Activated CD8-positive, alpha-beta T cell treated with anti-CD3 and anti-CD28 coated beads for 36 hours (primary cell): ENCODE measurements around the gene PRKAB2. TPM values are rescaled to one million over a fixed set of nuclear protein-coding genes. Genes with fewer than 3 reads are reported as not detected.

Source experiments
- ATAC-seq: fragments of 200-7000 bp; cut with Tn5 transposase; one replicate; pipeline ENCODE4 v1.10.0; 2021; ENCODE audit warnings: mild to moderate bottlenecking, moderate library complexity
- CTCF ChIA-PET: fragments of 350-600 bp; sonication (Branson Sonifier 250); formaldehyde crosslinking; loops from one replicate; lab custom pipeline; 2021; ENCODE audit warnings: antibody characterized with exemption; lab: Charles Lee
- POLR2A ChIA-PET: fragments of 350-600 bp; sonication (Branson Sonifier 250); formaldehyde crosslinking; loops from one replicate; lab custom pipeline; 2021; ENCODE audit warnings: antibody characterized with exemption; lab: Charles Lee
- DNase-seq: peaks from one replicate; pipeline ENCODE4 v3.0.0-alpha.2; 2020
- H3K27ac Mint-ChIP-seq: one replicate; pipeline ENCODE4 v1.8.0; 2021; ENCODE audit warnings: mild to moderate bottlenecking, mixed read lengths
- H3K27me3 Mint-ChIP-seq: one replicate; pipeline ENCODE4 v1.8.0; 2021; ENCODE audit warnings: mixed read lengths
- H3K36me3 Mint-ChIP-seq: one replicate; pipeline ENCODE4 v1.8.0; 2021; ENCODE audit warnings: low read depth, mixed read lengths
- H3K4me1 Mint-ChIP-seq: one replicate; pipeline ENCODE4 v1.8.0; 2021; ENCODE audit warnings: low read depth, mixed read lengths
- H3K4me3 Mint-ChIP-seq: one replicate; pipeline ENCODE4 v1.8.0; 2021; ENCODE audit warnings: mild to moderate bottlenecking, moderate library complexity, mixed read lengths
- H3K9me3 Mint-ChIP-seq: one replicate; pipeline ENCODE4 v1.8.0; 2021; ENCODE audit warnings: mixed read lengths
- intact Hi-C: fragments of 100-400 bp; cut with micrococcal nuclease; formaldehyde crosslinking; loops from one replicate; pipeline ENCODE4 v1.10.0; 2022
- total RNA-seq, 2 experiments: library from RNA; stranded (reverse); gene quantifications; one replicate each; pipeline ENCODE4 v1.2.3, GENCODE V29; 2021
- TF ChIP-seq, protein P1 (sequence below): fragments of 200-600 bp; IDR thresholded peaks from one replicate; pipeline ENCODE4 v1.8.0; 2022; ENCODE audit warnings: antibody characterized with exemption, mild to moderate bottlenecking

PRKAB2 gene, protein sequence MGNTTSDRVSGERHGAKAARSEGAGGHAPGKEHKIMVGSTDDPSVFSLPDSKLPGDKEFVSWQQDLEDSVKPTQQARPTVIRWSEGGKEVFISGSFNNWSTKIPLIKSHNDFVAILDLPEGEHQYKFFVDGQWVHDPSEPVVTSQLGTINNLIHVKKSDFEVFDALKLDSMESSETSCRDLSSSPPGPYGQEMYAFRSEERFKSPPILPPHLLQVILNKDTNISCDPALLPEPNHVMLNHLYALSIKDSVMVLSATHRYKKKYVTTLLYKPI
- 1 to 10 TPM; 5.8 to 6.4 TPM for total RNA-seq

DNA sequence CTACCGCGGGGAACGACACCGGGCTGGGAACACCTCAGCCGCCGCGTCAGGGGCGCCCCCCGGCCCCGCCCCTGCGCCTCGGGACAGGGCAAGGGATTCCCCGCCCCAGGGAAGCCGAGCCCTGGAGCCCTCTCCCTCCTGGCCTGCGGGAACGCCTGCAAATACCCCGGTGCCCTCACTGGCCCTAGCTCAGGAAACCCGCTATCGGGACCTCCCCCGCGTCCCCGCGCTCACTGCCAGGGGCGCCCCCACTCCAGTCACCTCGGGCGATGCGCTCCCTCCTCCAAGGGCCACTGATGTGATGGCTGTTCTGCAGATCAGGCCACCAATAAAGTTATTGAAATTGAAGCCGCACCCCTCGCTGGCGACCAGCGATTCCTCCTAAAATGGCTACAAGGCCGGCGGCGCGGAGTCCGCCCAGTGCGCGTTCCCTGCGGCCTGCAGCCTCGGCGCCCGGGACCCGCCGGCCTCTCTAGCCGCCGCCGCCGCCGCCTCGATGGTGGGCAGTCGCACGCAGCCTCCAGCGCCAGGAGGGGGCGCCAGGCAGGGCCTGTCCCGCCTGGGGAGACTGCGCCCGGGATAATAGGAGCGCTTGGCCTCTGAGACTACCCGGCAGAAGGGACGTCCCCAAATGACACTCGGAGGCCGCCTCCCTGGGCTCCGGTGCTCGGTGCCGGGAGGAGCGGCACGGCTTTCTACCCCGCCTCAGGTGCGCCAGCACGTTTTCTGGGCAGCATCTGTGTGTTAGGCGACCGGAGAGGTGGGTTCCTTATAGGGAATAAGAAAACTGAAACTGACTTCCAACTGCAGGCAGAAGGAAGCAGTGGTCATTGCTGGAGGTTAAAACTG, at the start of gene PRKAB2:
Gene PRKAB2, minus strand, starts transcription at position 303 of the 849 bp plus-strand sequence. CDS start 326 bp downstream, outside the sequence.
- H3K27me3 Mint-ChIP-seq, result no peaks in the 10 kb centered on the region
- DNase-seq, result peak; percentile 94
- peak; percentile 89 for ATAC-seq
- intact Hi-C loops, result loop anchor here (2.0 to 5.0 kb wide), 2 partner anchors 55 to 70 kb away; partner anchors contain the start of genes CHD1L and FMO5
- peaks cover 5% of the 10 kb centered on the region for H3K9me3 Mint-ChIP-seq
- peaks cover 19% of the 10 kb centered on the region for H3K36me3 Mint-ChIP-seq
- TF ChIP-seq, protein P1, sequence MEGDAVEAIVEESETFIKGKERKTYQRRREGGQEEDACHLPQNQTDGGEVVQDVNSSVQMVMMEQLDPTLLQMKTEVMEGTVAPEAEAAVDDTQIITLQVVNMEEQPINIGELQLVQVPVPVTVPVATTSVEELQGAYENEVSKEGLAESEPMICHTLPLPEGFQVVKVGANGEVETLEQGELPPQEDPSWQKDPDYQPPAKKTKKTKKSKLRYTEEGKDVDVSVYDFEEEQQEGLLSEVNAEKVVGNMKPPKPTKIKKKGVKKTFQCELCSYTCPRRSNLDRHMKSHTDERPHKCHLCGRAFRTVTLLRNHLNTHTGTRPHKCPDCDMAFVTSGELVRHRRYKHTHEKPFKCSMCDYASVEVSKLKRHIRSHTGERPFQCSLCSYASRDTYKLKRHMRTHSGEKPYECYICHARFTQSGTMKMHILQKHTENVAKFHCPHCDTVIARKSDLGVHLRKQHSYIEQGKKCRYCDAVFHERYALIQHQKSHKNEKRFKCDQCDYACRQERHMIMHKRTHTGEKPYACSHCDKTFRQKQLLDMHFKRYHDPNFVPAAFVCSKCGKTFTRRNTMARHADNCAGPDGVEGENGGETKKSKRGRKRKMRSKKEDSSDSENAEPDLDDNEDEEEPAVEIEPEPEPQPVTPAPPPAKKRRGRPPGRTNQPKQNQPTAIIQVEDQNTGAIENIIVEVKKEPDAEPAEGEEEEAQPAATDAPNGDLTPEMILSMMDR, result peak; percentile 73
- CTCF ChIA-PET, result interaction anchor here (0.8 to 6.6 kb wide), 5 partner anchors 10 to 71 kb away, joined by 3 to 80 read pairs (median 4); partner anchors contain the start of gene CHD1L
- H3K4me1 Mint-ChIP-seq, result peaks cover 38% of the 10 kb centered on the region
- H3K4me3 Mint-ChIP-seq, result peak within 1 kb of the TSS; percentile 98
- POLR2A ChIA-PET, result interaction anchor here (0.8 to 7.1 kb wide), 8 partner anchors 10 to 216 kb away, joined by 3 to 76 read pairs (median 4); partner anchors contain the start of gene CHD1L
- H3K27ac Mint-ChIP-seq, result peak within 1 kb of the TSS; percentile 99

DNA sequence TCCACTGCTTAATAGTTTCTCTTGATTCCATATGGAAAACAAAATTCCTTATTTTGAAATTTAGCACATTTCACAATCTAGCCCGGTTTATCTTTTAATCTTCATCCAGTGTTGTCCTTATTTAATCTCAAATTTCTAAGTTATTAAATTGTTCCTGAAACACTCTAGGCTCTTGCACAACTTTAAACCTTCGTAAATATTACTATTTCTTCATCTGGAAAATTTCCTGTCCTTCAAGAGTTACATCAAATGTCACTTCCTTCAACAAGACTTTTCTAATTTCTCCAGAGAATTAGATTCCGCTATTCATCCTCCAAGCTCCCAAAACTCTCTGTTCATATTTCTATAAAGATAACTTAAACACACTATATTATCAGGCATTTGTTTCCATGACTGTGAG, 46.3 kb upstream of the PRKAB2 start:
- intact Hi-C loops, result no loop called here
- CTCF ChIA-PET, result no interaction called here

DNA sequence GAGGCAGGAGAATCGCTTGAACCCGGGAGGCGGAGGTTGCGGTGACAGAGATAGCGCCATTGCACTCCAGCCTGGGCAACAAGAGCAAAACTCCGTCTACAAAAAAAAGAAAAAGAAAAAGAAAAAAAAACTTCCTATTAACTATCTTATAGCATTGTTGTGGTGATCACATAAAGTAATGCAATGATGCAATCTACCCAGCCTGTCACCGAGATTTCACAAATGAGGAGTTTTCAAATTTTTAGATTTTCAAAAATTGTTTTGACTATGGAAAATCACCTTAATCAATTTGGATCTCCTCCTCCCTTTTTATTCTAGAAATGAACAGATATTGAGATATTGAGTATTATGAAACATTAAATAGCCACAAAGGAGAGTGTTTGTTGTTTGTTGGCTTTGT, 44.9 kb upstream of the PRKAB2 start:
- POLR2A ChIA-PET, result no interaction called here
- CTCF ChIA-PET, result no interaction called here
- ATAC-seq, result no peak
- no peak overlapping the region for H3K27ac Mint-ChIP-seq
- TF ChIP-seq, protein P1, result no peak
- no peak for DNase-seq
- H3K36me3 Mint-ChIP-seq, result no peaks in the 10 kb centered on the region
- intact Hi-C loops, result no loop called here
- H3K4me3 Mint-ChIP-seq, result no peak overlapping the region
- no peaks in the 10 kb centered on the region for H3K9me3 Mint-ChIP-seq
- H3K27me3 Mint-ChIP-seq, result no peaks in the 10 kb centered on the region
- no peaks in the 10 kb centered on the region for H3K4me1 Mint-ChIP-seq

More for the DNA sequence above, 46.3 kb upstream of the PRKAB2 start:
- POLR2A ChIA-PET, result no interaction called here
- ATAC-seq, result no peak
- no peak for DNase-seq
- Mint-ChIP-seq H3K27me3 (no peaks in the 10 kb centered on the region), H3K9me3 (no peaks in the 10 kb centered on the region), H3K27ac (no peak overlapping the region), H3K4me3 (no peak overlapping the region), H3K36me3 (no peaks in the 10 kb centered on the region), H3K4me1 (peaks cover under 1% of the 10 kb centered on the region)
- TF ChIP-seq, protein P1, result no peak

DNA sequence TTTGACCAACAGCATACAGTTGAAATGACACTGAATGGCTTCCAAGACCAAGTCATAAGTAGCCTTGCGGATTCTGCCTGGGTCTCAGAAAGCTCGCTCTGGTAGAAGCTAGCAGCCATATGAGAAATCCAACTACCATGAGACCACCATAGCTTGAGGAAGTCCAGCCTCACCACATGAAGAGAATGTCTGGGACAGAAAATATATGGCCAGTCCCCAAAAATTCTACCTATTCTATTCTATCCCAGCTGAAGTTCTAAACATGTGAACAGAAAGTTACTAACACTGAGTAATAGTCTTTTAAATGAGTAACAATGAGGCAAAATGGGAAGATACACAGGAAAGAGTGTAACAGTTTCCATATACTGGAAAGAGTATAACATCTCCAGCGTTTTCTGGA, 43.9 kb upstream of the PRKAB2 start:
- TF ChIP-seq, protein P1, result no peak
- no peak overlapping the region for H3K27ac Mint-ChIP-seq
- ChIA-PET POLR2A (no interaction called here), CTCF (no interaction called here)
- ATAC-seq, result no peak
- no peaks in the 10 kb centered on the region for H3K36me3 Mint-ChIP-seq
- no peaks in the 10 kb centered on the region for H3K9me3 Mint-ChIP-seq
- H3K4me3 Mint-ChIP-seq, result no peak overlapping the region
- H3K4me1 Mint-ChIP-seq, result no peaks in the 10 kb centered on the region
- no peaks in the 10 kb centered on the region for H3K27me3 Mint-ChIP-seq
- no peak for DNase-seq
- intact Hi-C loops, result no loop called here

DNA sequence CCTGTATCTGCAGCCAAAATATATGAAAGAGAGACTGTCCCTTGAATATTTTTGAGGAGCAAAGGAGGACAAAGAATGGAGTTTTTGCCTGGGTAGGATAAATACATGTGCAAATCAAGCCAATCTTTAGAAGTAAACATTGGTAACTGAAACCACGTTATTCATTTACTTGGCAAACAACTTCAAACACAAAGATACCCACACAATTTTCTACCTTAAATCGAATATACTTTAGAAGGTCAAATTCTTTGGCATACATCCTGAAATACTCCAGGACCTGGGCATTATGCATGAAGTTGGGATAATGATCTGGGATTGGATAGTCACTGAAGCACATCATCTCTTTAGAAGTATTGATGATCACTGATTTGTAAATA, 43.3 kb upstream of the PRKAB2 start:
- Mint-ChIP-seq H3K27me3 (no peaks in the 10 kb centered on the region), H3K27ac (no peak overlapping the region), H3K4me1 (no peaks in the 10 kb centered on the region), H3K4me3 (no peak overlapping the region), H3K9me3 (no peaks in the 10 kb centered on the region), H3K36me3 (no peaks in the 10 kb centered on the region)
- TF ChIP-seq, protein P1, result no peak
- ATAC-seq, result no peak
- DNase-seq, result no peak
- intact Hi-C loops, result no loop called here
- CTCF ChIA-PET, result no interaction called here
- POLR2A ChIA-PET, result no interaction called here
